A549 (cell line): ENCODE data around the gene MAP7D3.

ENCODE experiments used
- BHLHE40 ChIP-seq: IDR thresholded peaks from 2 replicates; pipeline ENCODE4 v1.6.1; 2012; ENCODE audit warnings: low read depth, low read length, inconsistent platforms
- CEBPB ChIP-seq, 2 experiments: fragments of >200 bp in 1 of 2; sonication (Bioruptor Twin) in 1 of 2; formaldehyde crosslinking in 1 of 2; IDR thresholded peaks; 2 replicates each; pipeline ENCODE4 v1.6.1; 2012 to 2016
- CTCF ChIP-seq: fragments of >200 bp; sonication (Bioruptor Twin); formaldehyde crosslinking; IDR thresholded peaks from 3 replicates; pipeline ENCODE4 v1.5.1; 2016
- ELK1 ChIP-seq: fragments of 150-350 bp; IDR thresholded peaks from 2 replicates; pipeline ENCODE4 v1.6.1; 2014; ENCODE audit warnings: low read depth, mild to moderate bottlenecking, low read length
- MAX ChIP-seq: IDR thresholded peaks from 2 replicates; pipeline ENCODE4 v1.6.1; 2012
- NFE2L2 ChIP-seq: fragments of 150-350 bp; conservative IDR thresholded peaks from 2 replicates; pipeline ENCODE4 v1.6.1; 2014; ENCODE audit warnings: low read length
- PHF8 ChIP-seq: fragments of 200-600 bp; sonication (generic); IDR thresholded peaks from 2 replicates; pipeline ENCODE4 v1.6.1; 2016; ENCODE audit warnings: low read depth, mild to moderate bottlenecking, antibody characterized with exemption, moderate library complexity, borderline replicate concordance
- POLR2A ChIP-seq: IDR thresholded peaks from 2 replicates; pipeline ENCODE4 v1.6.1; 2012; ENCODE audit warnings: mild to moderate bottlenecking, low read length
- RAD21 ChIP-seq, 2 experiments: fragments of >200 bp in 1 of 2; sonication (Bioruptor Twin) in 1 of 2; formaldehyde crosslinking in 1 of 2; IDR thresholded peaks in 1 of 2; conservative IDR thresholded peaks in 1 of 2; 2 replicates in 1 of 2; 3 replicates in 1 of 2; pipeline ENCODE4 v1.6.1; 2012 to 2018; ENCODE audit warnings: inconsistent platforms in 1 of 2
- RCOR1 ChIP-seq: fragments of 150-350 bp; IDR thresholded peaks from 2 replicates; pipeline ENCODE4 v1.6.1; 2014; ENCODE audit warnings: antibody characterized with exemption, low read length, low read depth
- RFX5 ChIP-seq: fragments of 450-650 bp; IDR thresholded peaks from 2 replicates; pipeline ENCODE4 v1.7.1; 2014; ENCODE audit warnings: antibody characterized with exemption, mild to moderate bottlenecking, moderate library complexity
- TP53 ChIP-seq: fragments of 250-450 bp; sonication (Bioruptor Pico); IDR thresholded peaks from 2 replicates; pipeline ENCODE4 v1.5.0; 2021; ENCODE audit warnings: mild to moderate bottlenecking, moderate library complexity
- ZC3H11A ChIP-seq: fragments of 450-650 bp; IDR thresholded peaks from 2 replicates; pipeline ENCODE4 v1.6.1; 2014; ENCODE audit warnings: antibody characterized with exemption, mild to moderate bottlenecking

- TF ChIP-seq ELK1 = no peak
- no peak for TF ChIP-seq TP53
- no peak for TF ChIP-seq RCOR1
- TF ChIP-seq POLR2A = no peak
- no peak for TF ChIP-seq CTCF
- TF ChIP-seq CEBPB (IDR thresholded peaks at IDR 0.05) = no peak
- no peak for TF ChIP-seq RFX5
- TF ChIP-seq PHF8 = no peak
- no peak for TF ChIP-seq ZC3H11A
- no peak for TF ChIP-seq RAD21 (conservative IDR thresholded peaks at IDR 0.05 in 1 of 2, IDR thresholded peaks at IDR 0.05 in 1 of 2)
- TF ChIP-seq MAX = no peak
- no peak for TF ChIP-seq NFE2L2
- TF ChIP-seq BHLHE40 = no peak
Observed at GRCh38 chrX:136273986-136274385, 22.8 kb upstream of the MAP7D3 start.
